Mononuclear cell (primary cell): ENCODE measurements around the gene CSF3. TPM values are rescaled to one million over a fixed set of nuclear protein-coding genes. Genes with fewer than 3 reads are reported as not detected.

Experiments
- H3K27me3 ChIP-seq: 2 replicates; pipeline ENCODE4 v1.6.0; 2011; ENCODE audit warnings: low read length, control low read depth; ENCODE audit not compliant: insufficient read depth
- H3K4me1 ChIP-seq: 2 replicates; pipeline ENCODE4 v1.5.1; 2011; ENCODE audit warnings: mild to moderate bottlenecking, low read length, control low read depth; ENCODE audit not compliant: insufficient read depth
- H3K4me3 ChIP-seq: 2 replicates; pipeline ENCODE4 v1.5.1; 2011; ENCODE audit warnings: mild to moderate bottlenecking, low read length, moderate library complexity
- H3K9me3 ChIP-seq: 2 replicates; pipeline ENCODE4 v1.5.1; 2011; ENCODE audit warnings: low read depth, mild to moderate bottlenecking, control low read depth, low read length
- total RNA-seq: library from RNA; depleted of rRNA; stranded (reverse); fragments of >200 nt; gene quantifications from one replicate; pipeline ENCODE4 v1.2.3, GENCODE V29; 2012

Gene CSF3
- total RNA-seq, 1 donor, result not detected

- peaks cover 14% of the 10 kb centered on the region for H3K4me1 ChIP-seq
- H3K9me3 ChIP-seq, result no peaks in the 10 kb centered on the region
- H3K27me3 ChIP-seq, result no peaks in the 10 kb centered on the region
Measured at GRCh38 chr17:40025991-40026815, 11.0 kb downstream of the CSF3 start.

GRCh38 chr17:40026816-40027613 lies 11.8 kb downstream of the CSF3 start:
- no peaks in the 10 kb centered on the region for H3K27me3 ChIP-seq
- H3K9me3 ChIP-seq, result no peaks in the 10 kb centered on the region
- H3K4me3 ChIP-seq, result no peak overlapping the region
- H3K4me1 ChIP-seq, result peaks cover 14% of the 10 kb centered on the region

More at GRCh38 chr17:40025991-40026815, 11.0 kb downstream of the CSF3 start:
- no peak overlapping the region for H3K4me3 ChIP-seq

GRCh38 chr17:40027614-40028012 lies 12.4 kb downstream of the CSF3 start:
- Histone ChIP-seq H3K4me1 (peaks cover 14% of the 10 kb centered on the region), H3K27me3 (no peaks in the 10 kb centered on the region), H3K4me3 (no peak overlapping the region), H3K9me3 (no peaks in the 10 kb centered on the region)

- Histone ChIP-seq H3K4me3 (no peak overlapping the region), H3K9me3 (no peaks in the 10 kb centered on the region)
Measured at GRCh38 chr17:40028595-40028994, 13.4 kb downstream of the CSF3 start.

GRCh38 chr17:40031706-40032105 lies 16.5 kb downstream of the CSF3 start:
- Histone ChIP-seq H3K27me3 (no peaks in the 10 kb centered on the region), H3K4me3 (no peak overlapping the region), H3K4me1 (peaks cover 3% of the 10 kb centered on the region), H3K9me3 (no peaks in the 10 kb centered on the region)

More at GRCh38 chr17:40028595-40028994, 13.4 kb downstream of the CSF3 start:
- H3K27me3 ChIP-seq, result no peaks in the 10 kb centered on the region
- H3K4me1 ChIP-seq, result peaks cover 14% of the 10 kb centered on the region

- Histone ChIP-seq H3K9me3 (no peaks in the 10 kb centered on the region), H3K4me3 (no peak overlapping the region), H3K27me3 (no peaks in the 10 kb centered on the region), H3K4me1 (no peaks in the 10 kb centered on the region)
Measured at GRCh38 chr17:40032322-40033320, 17.4 kb downstream of the CSF3 start.

GRCh38 chr17:40033339-40033738 lies 18.1 kb downstream of the CSF3 start:
- Histone ChIP-seq H3K27me3 (no peaks in the 10 kb centered on the region), H3K4me1 (no peaks in the 10 kb centered on the region), H3K4me3 (no peak overlapping the region), H3K9me3 (no peaks in the 10 kb centered on the region)

- H3K4me1 ChIP-seq, result no peaks in the 10 kb centered on the region
- no peak overlapping the region for H3K4me3 ChIP-seq
- H3K9me3 ChIP-seq, result no peaks in the 10 kb centered on the region
- H3K27me3 ChIP-seq, result no peaks in the 10 kb centered on the region
Measured at GRCh38 chr17:40034426-40035161, 19.4 kb downstream of the CSF3 start.

- H3K4me1 ChIP-seq, result no peaks in the 10 kb centered on the region
- no peaks in the 10 kb centered on the region for H3K9me3 ChIP-seq
- no peak overlapping the region for H3K4me3 ChIP-seq
- H3K27me3 ChIP-seq, result no peaks in the 10 kb centered on the region
Measured at GRCh38 chr17:40035162-40035559, 19.9 kb downstream of the CSF3 start.

GRCh38 chr17:40038882-40039513 lies 23.8 kb downstream of the CSF3 start:
- no peak overlapping the region for H3K4me3 ChIP-seq
- no peaks in the 10 kb centered on the region for H3K9me3 ChIP-seq
- H3K27me3 ChIP-seq, result no peaks in the 10 kb centered on the region
- H3K4me1 ChIP-seq, result peaks cover 6% of the 10 kb centered on the region

GRCh38 chr17:40041196-40041595 lies 26.0 kb downstream of the CSF3 start:
- no peaks in the 10 kb centered on the region for H3K27me3 ChIP-seq
- no peaks in the 10 kb centered on the region for H3K9me3 ChIP-seq
- H3K4me1 ChIP-seq, result peaks cover 6% of the 10 kb centered on the region
- H3K4me3 ChIP-seq, result no peak overlapping the region

GRCh38 chr17:40056379-40057015 lies 41.3 kb downstream of the CSF3 start:
- H3K4me1 ChIP-seq, result peaks cover 12% of the 10 kb centered on the region
- H3K9me3 ChIP-seq, result no peaks in the 10 kb centered on the region
- H3K27me3 ChIP-seq, result no peaks in the 10 kb centered on the region
- no peak overlapping the region for H3K4me3 ChIP-seq

- Histone ChIP-seq H3K9me3 (no peaks in the 10 kb centered on the region), H3K27me3 (no peaks in the 10 kb centered on the region), H3K4me1 (peaks cover 18% of the 10 kb centered on the region), H3K4me3 (no peak overlapping the region)
Measured at GRCh38 chr17:40058186-40058784, 43.0 kb downstream of the CSF3 start.
